ENCODE measurements around the gene SAMSN1. TPM values are rescaled to one million over a fixed set of nuclear protein-coding genes. Genes with fewer than 3 reads are reported as not detected.

Gene SAMSN1
- total and polyA plus RNA-seq, 2 of the 8 experiments (the other 6 are each of a cell fraction or from before 2014, with no cell fraction given) = 0.50 to 3.0 TPM

GRCh38 chr21:14448784-14449183, 97.3 kb downstream of the SAMSN1 start:
- Histone ChIP-seq H3K56ac (replicated peaks; ENCODE audit: insufficient read length, low read depth, low read length) (no peak overlapping the region), H3K27me3 (replicated peaks in 1 of 4; ENCODE audit: control insufficient read depth in 3 of 4, extremely low read depth in 1 of 4, insufficient read depth in 3 of 4, low read length in 3 of 4) (no peaks in the 10 kb centered on the region), H2AFZ (ENCODE audit: low read length) (no peak overlapping the region), H3K4me3 (ENCODE audit: extremely low read depth in 1 of 4, insufficient read depth in 2 of 4, low read depth in 3 of 4, low read length in 4 of 4) (no peak overlapping the region), H3K4me1 (replicated peaks in 1 of 4; ENCODE audit: control insufficient read depth in 3 of 4, insufficient read depth in 4 of 4, low read length in 3 of 4) (no peaks in the 10 kb centered on the region), H2BK20ac (ENCODE audit: low read length) (no peak overlapping the region), H3K18ac (ENCODE audit: extremely low read depth, low read length) (no peak overlapping the region), H2AK5ac (ENCODE audit: low read depth, low read length) (no peak overlapping the region), H3K9me3 (ENCODE audit: insufficient read depth in 2 of 2, low read depth in 1 of 2, low read length in 1 of 2) (no peaks in the 10 kb centered on the region), H4K20me1 (replicated peaks in 1 of 2; ENCODE audit: control insufficient read depth in 1 of 2, insufficient read depth in 2 of 2, low read length in 2 of 2) (no peaks in the 10 kb centered on the region), H3K23me2 (ENCODE audit: low read depth, low read length) (no peaks in the 10 kb centered on the region), H3K9ac (replicated peaks in 1 of 4; ENCODE audit: extremely low read depth in 1 of 4, low read depth in 3 of 4, low read length in 3 of 4) (no peak overlapping the region), H3K23ac (ENCODE audit: insufficient read length) (no peak overlapping the region), H3K27ac (ENCODE audit: low read depth, low read length) (no peak overlapping the region), H3K4me2 (ENCODE audit: insufficient read depth in 1 of 2, low read depth in 2 of 2, low read length in 2 of 2) (no peak overlapping the region), H2BK5ac (ENCODE audit: low read depth, low read length) (no peak overlapping the region), H4K91ac (replicated peaks; ENCODE audit: insufficient read length, low read length) (no peak overlapping the region), H3K4ac (replicated peaks; ENCODE audit: insufficient read length, low read depth, low read length) (no peak overlapping the region), H3K79me2 (ENCODE audit: control insufficient read depth in 1 of 2, insufficient read depth in 2 of 2, low read length in 2 of 2) (no peaks in the 10 kb centered on the region), H3K36me3 (ENCODE audit: control insufficient read depth in 2 of 4, insufficient read depth in 4 of 4, low read length in 3 of 4) (no peaks in the 10 kb centered on the region), H3K14ac (ENCODE audit: insufficient read length) (no peak overlapping the region), H2BK12ac (ENCODE audit: low read depth, low read length) (no peak overlapping the region), H2BK15ac (ENCODE audit: low read length) (no peak overlapping the region), H4K5ac (ENCODE audit: insufficient read length, low read depth, low read length) (no peak overlapping the region), H4K8ac (ENCODE audit: extremely low read depth, insufficient read depth, low read length) (no peak overlapping the region), H3K79me1 (ENCODE audit: low read depth, low read length) (no peaks in the 10 kb centered on the region), H2BK120ac (replicated peaks; ENCODE audit: low read depth, low read length) (no peak overlapping the region)
- no peak for TF ChIP-seq TEAD4 (IDR thresholded peaks at IDR 0.05; ENCODE audit: low read depth, low read length)
- no peak for TF ChIP-seq POU5F1 (IDR thresholded peaks at IDR 0.05; ENCODE audit: low read depth, low read length)
- TF ChIP-seq SIN3A (conservative IDR thresholded peaks at IDR 0.05 in 1 of 2, IDR thresholded peaks at IDR 0.05 in 1 of 2; ENCODE audit: low read depth in 1 of 2, low read length in 2 of 2) = no peak
- TF ChIP-seq GTF2F1 (IDR thresholded peaks at IDR 0.05; ENCODE audit: borderline replicate concordance, low read depth, low read length) = no peak
- TF ChIP-seq BACH1 (IDR thresholded peaks at IDR 0.05; ENCODE audit: low read length) = no peak
- TF ChIP-seq RXRA (IDR thresholded peaks at IDR 0.05; ENCODE audit: insufficient read depth, low read depth, low read length) = no peak
- TF ChIP-seq FOSL1 (IDR thresholded peaks at IDR 0.05; ENCODE audit: insufficient read depth, low read depth, low read length) = no peak
- no peak for TF ChIP-seq ZNF274 (IDR thresholded peaks at IDR 0.05; ENCODE audit: borderline replicate concordance, extremely low read depth, low read length)
- TF ChIP-seq MAFK (IDR thresholded peaks at IDR 0.05; ENCODE audit: low read depth, low read length) = no peak
- TF ChIP-seq RNF2 (IDR thresholded peaks at IDR 0.05; ENCODE audit: borderline replicate concordance, low read depth, low read length, missing control alignments, poor library complexity, severe bottlenecking) = no peak
- TF ChIP-seq EP300 (IDR thresholded peaks at IDR 0.05; ENCODE audit: borderline replicate concordance in 1 of 2, low read depth in 2 of 2, low read length in 2 of 2) = no peak
- no peak for TF ChIP-seq NANOG (IDR thresholded peaks at IDR 0.05; ENCODE audit: insufficient read depth, low read depth, low read length, poor library complexity, severe bottlenecking)
- no peak for TF ChIP-seq TCF12 (IDR thresholded peaks at IDR 0.05; ENCODE audit: low read depth, low read length)
- no peak for TF ChIP-seq GABPA (IDR thresholded peaks at IDR 0.05; ENCODE audit: borderline replicate concordance, insufficient read depth, low read length)
- FAIRE-seq (no peak), DNase-seq (ENCODE audit: low read depth in 1 of 2, low spot score in 2 of 2) (no peak)
- CTCF ChIA-PET (ENCODE audit: partially characterized antibody) = no interaction called here
- POLR2A ChIA-PET (ENCODE audit: partially characterized antibody) = no interaction called here
- WGBS, 2 experiments (ENCODE audit: extremely low coverage in 1 of 2, insufficient coverage in 1 of 2, insufficient read length in 1 of 2, insufficient replicate concordance in 2 of 2, low coverage in 1 of 2, low lambda C conversion rate in 2 of 2, missing lambda C conversion rate in 1 of 2) = 100% methylated on average over 1 of the region's 1 CpG; no CpG with 5 or more reads in 1 of the 2 experiments

Data from H1 (cell line).